H9 (cell line): ENCODE data around the gene RRH. TPM values are rescaled to one million over a fixed set of nuclear protein-coding genes. Genes with fewer than 3 reads are reported as not detected.

Source experiments
- DNase-seq: peaks from one replicate; pipeline ENCODE4 v3.0.0-alpha.2; 2017
- H2AFZ ChIP-seq: one replicate; pipeline ENCODE4 v1.6.1; 2013; ENCODE audit warnings: mild to moderate bottlenecking, low read length, control low read depth, moderate library complexity
- H2AK5ac ChIP-seq: 2 replicates; pipeline ENCODE4 v1.6.1; 2013; ENCODE audit warnings: low read length, control low read depth, mixed read lengths; ENCODE audit not compliant: insufficient read length
- H2BK120ac ChIP-seq: one replicate; pipeline ENCODE4 v1.6.1; 2013; ENCODE audit warnings: low read depth, mild to moderate bottlenecking, low read length, control low read depth, inconsistent platforms; ENCODE audit not compliant: poor library complexity, severe bottlenecking
- H2BK12ac ChIP-seq: 2 replicates; pipeline ENCODE4 v1.6.1; 2013; ENCODE audit warnings: low read length, control low read depth, mixed read lengths, low read depth; ENCODE audit not compliant: insufficient read length
- H2BK15ac ChIP-seq: 2 replicates; pipeline ENCODE4 v1.6.1; 2013; ENCODE audit warnings: low read depth, low read length, control low read depth
- H2BK20ac ChIP-seq: one replicate; pipeline ENCODE4 v1.6.1; 2013; ENCODE audit warnings: low read depth, mild to moderate bottlenecking, low read length, control low read depth, inconsistent platforms; ENCODE audit not compliant: poor library complexity, severe bottlenecking
- H2BK5ac ChIP-seq: 2 replicates; pipeline ENCODE4 v1.6.1; 2013; ENCODE audit warnings: low read length, control low read depth, mixed read lengths; ENCODE audit not compliant: insufficient read length
- H3K14ac ChIP-seq: 2 replicates; pipeline ENCODE4 v1.6.1; 2013; ENCODE audit warnings: low read length, control low read depth; ENCODE audit not compliant: insufficient read depth
- H3K18ac ChIP-seq: 2 replicates; pipeline ENCODE4 v1.6.1; 2013; ENCODE audit warnings: low read depth, mild to moderate bottlenecking, mixed read lengths, low read length, control low read depth; ENCODE audit not compliant: insufficient read length
- H3K23ac ChIP-seq: 2 replicates; pipeline ENCODE4 v1.6.1; 2013; ENCODE audit warnings: low read length, control low read depth, mixed read lengths, low read depth; ENCODE audit not compliant: insufficient read length
- H3K23me2 ChIP-seq: 2 replicates; pipeline ENCODE4 v1.6.1; 2013; ENCODE audit warnings: low read depth, mild to moderate bottlenecking, mixed read lengths, low read length, control low read depth; ENCODE audit not compliant: insufficient read length, poor library complexity, severe bottlenecking
- H3K27ac ChIP-seq: 2 replicates; pipeline ENCODE4 v1.5.1; 2013; ENCODE audit warnings: low read length, control low read depth, mixed read lengths, low read depth; ENCODE audit not compliant: insufficient read length
- H3K27me3 ChIP-seq: 2 replicates; pipeline ENCODE4 v1.6.1; 2013; ENCODE audit warnings: low read length, control low read depth, inconsistent platforms; ENCODE audit not compliant: insufficient read depth
- H3K4ac ChIP-seq: 2 replicates; pipeline ENCODE4 v1.6.1; 2013; ENCODE audit warnings: low read depth, mild to moderate bottlenecking, control low read depth, inconsistent platforms, low read length, moderate library complexity
- H3K4me1 ChIP-seq: 2 replicates; pipeline ENCODE4 v1.6.1; 2013; ENCODE audit warnings: low read length, control low read depth, inconsistent platforms; ENCODE audit not compliant: insufficient read depth
- H3K4me2 ChIP-seq: 2 replicates; pipeline ENCODE4 v1.6.1; 2013; ENCODE audit warnings: low read length, control low read depth, mixed read lengths; ENCODE audit not compliant: insufficient read length, insufficient read depth
- H3K56ac ChIP-seq: 2 replicates; pipeline ENCODE4 v1.6.1; 2013; ENCODE audit warnings: low read depth, mild to moderate bottlenecking, mixed read lengths, low read length, control low read depth; ENCODE audit not compliant: insufficient read length
- H3K79me1 ChIP-seq: 2 replicates; pipeline ENCODE4 v1.6.1; 2013; ENCODE audit warnings: low read depth, mild to moderate bottlenecking, moderate library complexity, low read length, control low read depth, inconsistent platforms; ENCODE audit not compliant: insufficient read depth, poor library complexity, severe bottlenecking
- H3K79me2 ChIP-seq: 2 replicates; pipeline ENCODE4 v1.6.1; 2013; ENCODE audit warnings: low read length, control low read depth, inconsistent platforms; ENCODE audit not compliant: insufficient read depth
- H3K9ac ChIP-seq: 2 replicates; pipeline ENCODE4 v1.6.1; 2013; ENCODE audit warnings: low read length, control low read depth, mixed read lengths; ENCODE audit not compliant: insufficient read length; ENCODE audit errors: extremely low read depth
- H3K9me3 ChIP-seq: one replicate; pipeline ENCODE4 v1.6.1; 2013; ENCODE audit warnings: low read depth, low read length, inconsistent platforms; ENCODE audit not compliant: control insufficient read depth
- H3T11ph ChIP-seq: one replicate; pipeline ENCODE4 v1.6.1; 2013; ENCODE audit warnings: mild to moderate bottlenecking, low read length, control low read depth, inconsistent platforms
- H4K20me1 ChIP-seq: one replicate; pipeline ENCODE4 v1.6.1; 2013; ENCODE audit not compliant: control insufficient read depth, insufficient read length, insufficient read depth
- H4K5ac ChIP-seq: 2 replicates; pipeline ENCODE4 v1.6.1; 2013; ENCODE audit warnings: low read depth, mild to moderate bottlenecking, mixed read lengths, low read length, control low read depth; ENCODE audit not compliant: insufficient read length
- H4K8ac ChIP-seq: replicated peaks from 2 replicates; pipeline ENCODE4 v1.6.1; 2013; ENCODE audit warnings: low read length, control low read depth, mixed read lengths, low read depth; ENCODE audit not compliant: insufficient read length
- H4K91ac ChIP-seq: 2 replicates; pipeline ENCODE4 v1.6.1; 2013; ENCODE audit warnings: low read depth, mild to moderate bottlenecking, moderate library complexity, mixed read lengths, low read length, control low read depth; ENCODE audit not compliant: insufficient read length
- H3K27ac Mint-ChIP-seq, 3 experiments: 2 replicates in 2 of 3; 3 replicates in 1 of 3; pipeline ENCODE4 v1.8.0; 2020 to 2021; ENCODE audit warnings: mixed read lengths in 3 of 3, mild to moderate bottlenecking in 1 of 3, moderate library complexity in 1 of 3
- H3K27me3 Mint-ChIP-seq: 2 replicates; pipeline ENCODE4 v1.8.0; 2021; ENCODE audit warnings: low read depth, mild to moderate bottlenecking, moderate library complexity, mixed read lengths
- H3K36me3 Mint-ChIP-seq, 3 experiments: 2 replicates in 2 of 3; 3 replicates in 1 of 3; pipeline ENCODE4 v1.8.0; 2020 to 2021; ENCODE audit warnings: low read depth in 3 of 3, mixed read lengths in 3 of 3; ENCODE audit not compliant: insufficient read depth in 1 of 3
- H3K4me1 Mint-ChIP-seq, 2 experiments: 2 replicates each; pipeline ENCODE4 v1.8.0; 2020; ENCODE audit warnings: mixed read lengths in 2 of 2
- H3K4me3 Mint-ChIP-seq, 2 experiments: 2 replicates in 1 of 2; 3 replicates in 1 of 2; pipeline ENCODE4 v1.8.0; 2020 to 2021; ENCODE audit warnings: mild to moderate bottlenecking in 2 of 2, mixed read lengths in 2 of 2, moderate library complexity in 1 of 2
- H3K9me3 Mint-ChIP-seq, 2 experiments: 2 replicates in 1 of 2; 3 replicates in 1 of 2; pipeline ENCODE4 v1.8.0; 2020; ENCODE audit warnings: mild to moderate bottlenecking in 2 of 2, mixed read lengths in 2 of 2, moderate library complexity in 1 of 2
- CTCF ChIP-seq: fragments of 200-600 bp; sonication (generic); conservative IDR thresholded peaks from 3 replicates; pipeline ENCODE4 v1.8.0; 2021; ENCODE audit warnings: antibody characterized with exemption, mild to moderate bottlenecking
- WGBS: extraction: QIAGEN DNeasy Blood & Tissue Kit; methylation state at CpG from one replicate; pipeline ENCODE4 v1.1.7; 2013; ENCODE audit warnings: missing lambda C conversion rate, low lambda C conversion rate, mixed read lengths; ENCODE audit not compliant: insufficient read length; ENCODE audit errors: extremely low coverage; 5-methylcytosine and 5-hydroxymethylcytosine counted together
- total RNA-seq: library from RNA; stranded (reverse); gene quantifications from 2 replicates; pipeline ENCODE4 v1.2.1, GENCODE V29; 2021

Gene RRH
- total RNA-seq, 1 experiment from 2014 or later: not detected

- no peak overlapping the region for H3K56ac ChIP-seq
- H3K18ac ChIP-seq: no peak overlapping the region
- no peaks in the 10 kb centered on the region for H3K79me1 ChIP-seq
- H2BK15ac ChIP-seq: no peak overlapping the region
- no peak overlapping the region for H3T11ph ChIP-seq
- H3K23ac ChIP-seq: no peak overlapping the region
- H2BK12ac ChIP-seq: no peak overlapping the region
- Mint-ChIP-seq H3K27me3 (no peaks in the 10 kb centered on the region), H3K9me3 (no peaks in the 10 kb centered on the region), H3K4me3 (no peak overlapping the region), H3K4me1 (no peaks in the 10 kb centered on the region), H3K36me3 (no peaks in the 10 kb centered on the region), H3K27ac (no peak overlapping the region)
- no CpG with 5 or more reads among the region's 6 CpGs for WGBS
- no peak overlapping the region for H4K8ac ChIP-seq
- no peak overlapping the region for H2BK20ac ChIP-seq
- H3K27me3 ChIP-seq: no peaks in the 10 kb centered on the region
- H3K4me2 ChIP-seq: no peak overlapping the region
- H3K27ac ChIP-seq: no peak overlapping the region
- H3K9ac ChIP-seq: no peak overlapping the region
- H3K79me2 ChIP-seq: no peaks in the 10 kb centered on the region
- H3K23me2 ChIP-seq: no peaks in the 10 kb centered on the region
- H3K9me3 ChIP-seq: no peaks in the 10 kb centered on the region
- H4K5ac ChIP-seq: no peak overlapping the region
- H2BK5ac ChIP-seq: no peak overlapping the region
- no peak overlapping the region for H3K4ac ChIP-seq
- H4K91ac ChIP-seq: no peak overlapping the region
- no peaks in the 10 kb centered on the region for H4K20me1 ChIP-seq
- H3K4me1 ChIP-seq: no peaks in the 10 kb centered on the region
- no peak overlapping the region for H2AK5ac ChIP-seq
- TF ChIP-seq CTCF: no peak
- DNase-seq: no peak
- H3K14ac ChIP-seq: no peak overlapping the region
- no peak overlapping the region for H2BK120ac ChIP-seq
- H2AFZ ChIP-seq: no peak overlapping the region
Measured at GRCh38 chr4:109887071-109887470, 59.3 kb downstream of the RRH start.
